OCI-LY7 (cell line): ENCODE measurements around the gene ARHGAP24.

Source experiments
- CTCF ChIP-seq: fragments of 200-600 bp; sonication (generic); conservative IDR thresholded peaks from 2 replicates; pipeline ENCODE4 v1.5.1; 2014; ENCODE audit warnings: mild to moderate bottlenecking, antibody characterized with exemption, low read length, moderate library complexity, mixed read lengths
- EZH2phosphoT487 ChIP-seq: fragments of 200-600 bp; sonication (generic); IDR thresholded peaks from 2 replicates; pipeline ENCODE4 v1.6.1; 2018; ENCODE audit warnings: low read depth, borderline replicate concordance, mild to moderate bottlenecking, mixed run types, antibody characterized with exemption, low read length, moderate library complexity, mixed read lengths

- TF ChIP-seq CTCF (no peak), EZH2phosphoT487 (no peak)
Observed at GRCh38 chr4:85834934-85835333, 360.0 kb downstream of the ARHGAP24 start.
